Fibroblast of the aortic adventitia (primary cell): ENCODE measurements around the gene C20orf144. TPM values are rescaled to one million over a fixed set of nuclear protein-coding genes. Genes with fewer than 3 reads are reported as not detected.

Experiments
- DNase-seq: peaks from one replicate; pipeline ENCODE4 v3.0.0-alpha.2; 2010; ENCODE audit warnings: low read depth
- H3K4me3 ChIP-seq: 2 replicates; pipeline ENCODE4 v1.5.1; 2011; ENCODE audit warnings: low read depth, mild to moderate bottlenecking, control low read depth, low read length, moderate library complexity
- total RNA-seq: library from RNA; depleted of rRNA; stranded (reverse); fragments of >200 nt; gene quantifications from 2 replicates; pipeline ENCODE4 v1.2.3, GENCODE V29; 2012; ENCODE audit warnings: low replicate concordance
- TF ChIP-seq, protein P1 (sequence below): IDR thresholded peaks from 2 replicates; pipeline ENCODE4 v1.5.1; 2011; ENCODE audit warnings: mild to moderate bottlenecking, low read length, control low read depth, inconsistent platforms; ENCODE audit not compliant: insufficient read depth

C20orf144 gene
- total RNA-seq, 1 donor = 0.18 TPM

DNA sequence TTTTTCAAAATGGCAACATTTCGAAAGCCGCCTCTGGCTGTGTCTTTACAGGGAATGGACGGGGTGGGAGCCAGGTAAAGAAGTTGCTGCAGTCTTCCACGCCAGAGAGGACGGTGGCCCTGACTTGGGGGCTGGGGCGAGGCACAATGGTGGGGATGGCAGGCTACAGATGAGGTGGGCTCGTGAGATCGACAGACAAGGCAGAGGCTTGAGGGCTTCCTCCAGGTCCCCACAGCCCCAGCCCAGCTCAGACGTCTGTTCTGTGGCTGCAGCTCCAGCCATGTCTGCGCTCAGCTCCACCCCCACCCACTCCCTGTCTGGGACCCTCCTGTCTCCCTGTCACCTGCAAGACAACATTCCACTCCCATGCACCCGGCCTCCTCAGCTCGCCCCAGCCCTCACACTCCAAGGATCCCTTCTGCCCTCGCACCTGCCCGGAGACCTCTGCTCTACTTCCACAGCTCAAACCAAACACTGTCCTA, 7.4 kb upstream of the C20orf144 start:
- TF ChIP-seq, protein P1, sequence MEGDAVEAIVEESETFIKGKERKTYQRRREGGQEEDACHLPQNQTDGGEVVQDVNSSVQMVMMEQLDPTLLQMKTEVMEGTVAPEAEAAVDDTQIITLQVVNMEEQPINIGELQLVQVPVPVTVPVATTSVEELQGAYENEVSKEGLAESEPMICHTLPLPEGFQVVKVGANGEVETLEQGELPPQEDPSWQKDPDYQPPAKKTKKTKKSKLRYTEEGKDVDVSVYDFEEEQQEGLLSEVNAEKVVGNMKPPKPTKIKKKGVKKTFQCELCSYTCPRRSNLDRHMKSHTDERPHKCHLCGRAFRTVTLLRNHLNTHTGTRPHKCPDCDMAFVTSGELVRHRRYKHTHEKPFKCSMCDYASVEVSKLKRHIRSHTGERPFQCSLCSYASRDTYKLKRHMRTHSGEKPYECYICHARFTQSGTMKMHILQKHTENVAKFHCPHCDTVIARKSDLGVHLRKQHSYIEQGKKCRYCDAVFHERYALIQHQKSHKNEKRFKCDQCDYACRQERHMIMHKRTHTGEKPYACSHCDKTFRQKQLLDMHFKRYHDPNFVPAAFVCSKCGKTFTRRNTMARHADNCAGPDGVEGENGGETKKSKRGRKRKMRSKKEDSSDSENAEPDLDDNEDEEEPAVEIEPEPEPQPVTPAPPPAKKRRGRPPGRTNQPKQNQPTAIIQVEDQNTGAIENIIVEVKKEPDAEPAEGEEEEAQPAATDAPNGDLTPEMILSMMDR = no peak
- no peak overlapping the region for H3K4me3 ChIP-seq
- DNase-seq = no peak

DNA sequence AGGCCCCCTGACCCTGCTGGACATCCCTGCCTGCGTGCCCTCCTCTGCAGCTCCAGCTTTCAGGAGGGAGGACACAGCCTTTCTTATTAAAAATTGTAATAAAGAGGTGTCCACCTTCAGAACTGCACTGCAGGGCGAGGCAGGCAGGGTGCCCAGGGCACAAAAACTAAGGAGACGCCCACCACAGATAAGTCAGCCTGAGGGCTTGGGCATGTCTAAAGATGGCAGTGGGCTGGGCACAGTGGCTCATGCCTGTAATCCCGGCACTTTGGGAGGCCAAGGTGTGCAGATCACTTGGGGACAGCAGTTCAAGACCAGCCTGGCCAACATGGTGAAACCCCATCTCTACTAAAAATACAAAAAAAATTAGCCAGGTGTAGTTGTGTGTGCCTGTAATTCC, 7.0 kb upstream of the C20orf144 start:
- no peak overlapping the region for H3K4me3 ChIP-seq
- TF ChIP-seq, protein P1 = no peak
- no peak for DNase-seq

DNA sequence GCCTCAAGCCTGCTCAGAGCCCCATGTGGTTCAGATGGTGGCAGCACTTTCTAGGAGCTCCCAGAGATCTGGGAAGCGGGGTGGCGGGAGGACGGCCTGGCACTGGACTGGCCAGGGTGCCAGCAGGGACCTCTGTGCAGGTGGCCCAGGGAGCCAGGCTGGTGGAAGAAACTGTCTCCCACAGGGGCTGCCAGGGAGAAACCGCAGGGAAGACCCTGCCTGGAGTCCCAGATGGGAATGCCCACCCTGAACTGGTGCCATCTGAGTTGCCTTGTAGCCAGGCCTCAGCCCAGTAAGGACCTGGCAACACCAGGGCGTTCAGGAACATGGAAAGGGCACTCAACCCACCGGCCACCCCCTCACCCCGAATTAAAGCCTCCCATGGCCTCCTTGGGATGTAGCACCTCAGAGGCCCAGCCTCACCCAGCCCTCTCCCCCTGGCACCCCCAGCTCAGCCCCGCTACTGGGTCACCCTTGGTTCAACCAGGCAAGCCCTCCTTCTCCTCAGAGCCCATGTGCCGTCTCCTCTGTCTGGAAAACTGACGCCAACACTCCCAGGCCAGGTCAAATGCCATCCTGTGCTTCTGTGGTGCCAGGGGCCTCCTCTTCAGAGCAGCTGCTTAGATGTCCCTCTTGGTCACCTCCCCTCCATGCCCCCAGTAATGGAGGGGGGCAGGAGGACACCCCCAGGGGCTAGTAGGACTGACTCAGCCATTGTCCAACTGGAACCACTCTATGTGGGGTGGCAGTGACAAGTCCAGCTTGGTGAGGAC, 5.9 kb upstream of the C20orf144 start:
- DNase-seq = no peak
- TF ChIP-seq, protein P1 = no peak

DNA sequence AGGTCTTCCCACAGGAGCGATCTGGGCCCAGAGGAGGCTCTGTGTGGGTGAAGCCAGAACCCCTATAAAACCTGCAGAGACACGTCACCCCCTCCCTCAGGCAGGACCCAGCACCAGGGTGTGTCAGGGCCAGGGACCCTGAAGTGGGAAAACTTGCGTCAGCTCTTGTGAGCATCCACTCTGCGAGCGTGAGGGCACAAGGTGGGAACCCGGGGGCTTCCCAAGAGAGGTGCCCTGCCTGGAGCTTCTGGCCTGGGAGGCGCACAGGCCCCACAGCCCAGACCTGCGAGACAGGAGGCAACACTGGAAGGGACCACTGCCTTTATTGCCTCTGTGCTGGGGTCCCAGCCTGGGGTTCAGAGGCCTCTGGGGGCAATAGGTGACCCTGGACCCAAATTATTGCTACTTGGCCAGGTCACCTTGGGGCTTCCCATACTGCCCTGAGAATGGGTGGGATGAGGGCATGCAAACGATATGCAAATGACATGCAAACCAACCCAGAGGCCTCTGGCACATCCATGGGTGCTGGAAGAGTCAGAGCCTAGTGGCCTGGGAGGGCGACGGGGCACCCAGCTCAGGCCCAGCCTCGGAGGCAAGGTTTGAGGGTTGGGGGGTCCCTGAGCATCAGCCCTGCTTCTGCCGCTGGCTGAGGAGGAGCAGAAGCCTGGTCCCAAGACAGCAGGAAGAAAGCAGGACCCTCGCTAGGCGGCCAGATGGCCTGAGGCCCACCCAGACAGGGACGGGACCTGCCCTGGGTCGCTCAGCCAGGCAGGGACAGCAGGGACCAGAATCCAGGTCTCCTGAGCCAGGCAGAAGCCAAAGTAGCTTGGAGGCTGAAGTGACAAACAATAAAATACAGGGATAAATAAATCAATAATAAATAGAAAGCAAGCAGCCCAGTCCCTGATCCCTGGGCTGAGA, 5.1 kb upstream of the C20orf144 start:
- TF ChIP-seq, protein P1 = no peak
- DNase-seq = no peak

More for the DNA sequence above, 5.9 kb upstream of the C20orf144 start:
- no peak overlapping the region for H3K4me3 ChIP-seq

DNA sequence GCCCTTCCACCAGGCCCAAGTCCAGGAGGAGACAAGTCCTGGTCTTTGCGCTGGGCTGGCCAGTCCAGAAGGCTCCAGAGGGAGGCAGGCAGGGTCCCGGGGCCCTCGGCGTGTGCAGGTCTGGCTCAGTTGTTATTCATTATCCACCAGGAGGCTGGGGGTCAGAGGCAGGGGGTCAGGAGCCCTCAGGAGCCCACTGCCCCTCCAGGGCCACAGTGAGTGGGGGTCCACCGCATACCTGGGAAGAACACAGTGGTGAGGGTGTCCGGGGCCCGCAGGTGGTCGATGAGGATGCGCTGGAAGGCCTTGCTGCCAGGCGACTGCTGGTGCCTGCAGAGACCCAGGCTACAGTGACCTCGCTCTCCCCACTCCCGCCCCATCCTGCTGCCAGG, 4.4 kb upstream of the C20orf144 start:
- H3K4me3 ChIP-seq = no peak overlapping the region
- TF ChIP-seq, protein P1 = no peak
- no peak for DNase-seq

More for the DNA sequence above, 5.1 kb upstream of the C20orf144 start:
- no peak overlapping the region for H3K4me3 ChIP-seq

DNA sequence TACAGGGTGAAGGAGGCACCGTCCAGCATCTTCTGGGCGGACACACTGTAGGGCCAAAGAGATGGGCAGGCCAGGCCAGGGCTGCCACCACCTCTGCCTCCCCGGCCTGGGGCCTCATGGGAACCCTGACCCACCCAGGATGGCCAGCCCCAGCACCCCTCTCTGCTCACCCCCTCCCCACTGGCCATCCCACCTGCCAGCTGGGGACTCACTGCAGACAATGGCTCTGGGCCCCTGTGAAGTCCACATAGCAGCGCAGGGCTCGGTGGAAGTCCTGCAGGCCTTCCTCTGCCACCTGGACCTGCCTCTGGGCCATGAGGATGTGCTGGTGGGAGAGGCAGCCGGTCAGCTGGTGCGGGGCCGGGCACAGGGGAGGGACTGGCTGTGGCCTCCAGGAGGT, 3.6 kb upstream of the C20orf144 start:
- DNase-seq = no peak
- H3K4me3 ChIP-seq = no peak overlapping the region
- TF ChIP-seq, protein P1 = no peak
